ENCODE measurements around the gene NXPH3. TPM values are rescaled to one million over a fixed set of nuclear protein-coding genes. Genes with fewer than 3 reads are reported as not detected.

Gene NXPH3
- total and polyA plus RNA-seq, 2 donors: 0.52 to 2.3 TPM

GRCh38 chr17:49595980-49596379, 20.3 kb downstream of the NXPH3 start:
- Histone ChIP-seq H3K36me3 (ENCODE audit: control insufficient read depth in 2 of 2, insufficient read depth in 2 of 2, low read length in 1 of 2) (peaks cover 34 to 56% of the 10 kb centered on the region in 2 donors), H3K4me3 (ENCODE audit: low read length in 2 of 2) (no peak overlapping the region), H3K27ac (ENCODE audit: low read depth in 1 of 2, low read length in 1 of 2) (no peak overlapping the region), H3K9me3 (ENCODE audit: control insufficient read depth in 2 of 2, insufficient read depth in 1 of 2, low read length in 1 of 2) (no peaks in the 10 kb centered on the region), H3K27me3 (ENCODE audit: control insufficient read depth in 2 of 2, insufficient read depth in 1 of 2, low read length in 1 of 2) (no peaks in the 10 kb centered on the region), H3K4me1 (ENCODE audit: control insufficient read depth in 2 of 2, insufficient read depth in 2 of 2, low read length in 2 of 2) (no peaks in the 10 kb centered on the region)
- WGBS: 98% methylated on average over 4 of the region's 4 CpGs
- no peak for DNase-seq (ENCODE audit: low read depth in 6 of 9, low spot score in 9 of 9)

- Histone ChIP-seq H3K27me3 (ENCODE audit: control insufficient read depth in 2 of 2, insufficient read depth in 1 of 2, low read length in 1 of 2) (no peaks in the 10 kb centered on the region), H3K4me3 (ENCODE audit: low read length in 2 of 2) (no peak overlapping the region), H3K36me3 (ENCODE audit: control insufficient read depth in 2 of 2, insufficient read depth in 2 of 2, low read length in 1 of 2) (peaks cover 37 to 63% of the 10 kb centered on the region in 2 donors), H3K4me1 (ENCODE audit: control insufficient read depth in 2 of 2, insufficient read depth in 2 of 2, low read length in 2 of 2) (no peaks in the 10 kb centered on the region), H3K9me3 (ENCODE audit: control insufficient read depth in 2 of 2, insufficient read depth in 1 of 2, low read length in 1 of 2) (no peaks in the 10 kb centered on the region), H3K27ac (ENCODE audit: low read depth in 1 of 2, low read length in 1 of 2) (no peak overlapping the region)
- WGBS: 97% methylated on average over 6 of the region's 6 CpGs
- no peak for DNase-seq (ENCODE audit: low read depth in 6 of 9, low spot score in 9 of 9)
Measured at GRCh38 chr17:49596613-49597244, 21.1 kb downstream of the NXPH3 start.

DNA sequence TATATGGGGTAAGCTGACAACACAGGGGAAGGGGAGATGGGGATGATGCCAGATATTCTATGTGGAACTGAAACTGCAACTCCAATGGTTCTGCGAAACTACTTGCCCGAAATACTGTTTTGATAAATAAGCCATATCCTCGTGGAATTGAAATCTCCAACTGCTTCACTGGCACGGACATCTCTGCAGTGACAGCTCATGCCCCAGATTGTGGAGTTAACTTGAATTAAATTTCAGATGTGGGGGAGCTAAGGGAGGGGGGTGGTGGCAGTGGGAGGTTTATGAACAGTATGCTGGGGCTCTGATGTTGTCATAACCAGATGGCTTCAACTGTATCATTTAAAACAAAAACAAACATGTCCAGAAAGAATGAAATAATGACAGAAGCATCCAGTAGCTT, 21.8 kb downstream of the NXPH3 start:
- DNase-seq (ENCODE audit: low read depth in 6 of 9, low spot score in 9 of 9): no peak
- WGBS: 96% methylated on average over 4 of the region's 4 CpGs
- H3K27ac ChIP-seq (ENCODE audit: low read depth in 1 of 2, low read length in 1 of 2): no peak overlapping the region

DNA sequence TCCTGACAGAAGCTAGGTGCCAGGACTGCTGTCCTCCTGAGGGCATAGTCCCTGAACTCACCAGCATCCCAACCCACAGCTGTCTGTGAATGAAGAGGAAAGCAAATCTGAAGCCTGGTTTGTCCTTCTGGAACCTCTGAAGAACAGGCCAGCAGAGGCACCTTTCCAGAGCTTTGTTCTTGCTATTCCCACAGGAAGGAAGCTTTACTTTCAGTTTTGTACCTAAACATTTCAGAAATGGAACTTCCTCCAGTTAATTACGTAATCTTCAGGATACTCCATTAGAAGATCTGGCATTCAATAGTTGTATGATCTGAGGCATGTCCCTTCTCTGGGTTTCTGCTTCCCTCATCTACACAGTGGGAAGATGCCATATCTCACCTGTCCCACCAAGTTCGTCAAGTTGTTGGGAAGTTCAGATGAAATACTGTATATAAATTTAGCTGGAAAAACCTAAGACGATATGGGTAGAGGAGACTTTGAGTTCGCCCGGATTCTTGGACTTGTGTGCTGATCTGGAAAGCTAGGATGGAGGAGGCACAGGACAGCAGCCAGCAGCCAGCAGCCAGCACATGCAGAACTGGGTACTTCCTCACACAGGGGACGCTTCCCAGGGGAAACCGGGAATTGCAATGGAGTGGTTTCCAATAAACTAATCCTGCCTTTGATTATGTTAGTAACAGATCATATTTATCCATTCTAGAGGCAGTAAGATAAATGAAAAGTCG, 22.4 kb downstream of the NXPH3 start:
- Histone ChIP-seq H3K27me3 (ENCODE audit: control insufficient read depth in 2 of 2, insufficient read depth in 1 of 2, low read length in 1 of 2) (no peaks in the 10 kb centered on the region), H3K27ac (ENCODE audit: low read depth in 1 of 2, low read length in 1 of 2) (no peak overlapping the region), H3K36me3 (ENCODE audit: control insufficient read depth in 2 of 2, insufficient read depth in 2 of 2, low read length in 1 of 2) (peaks cover 39 to 74% of the 10 kb centered on the region in 2 donors), H3K4me3 (ENCODE audit: low read length in 2 of 2) (no peak overlapping the region), H3K9me3 (ENCODE audit: control insufficient read depth in 2 of 2, insufficient read depth in 1 of 2, low read length in 1 of 2) (no peaks in the 10 kb centered on the region), H3K4me1 (ENCODE audit: control insufficient read depth in 2 of 2, insufficient read depth in 2 of 2, low read length in 2 of 2) (no peaks in the 10 kb centered on the region)
- no peak for DNase-seq (ENCODE audit: low read depth in 6 of 9, low spot score in 9 of 9)
- 97% methylated on average over 8 of the region's 8 CpGs for WGBS

More for the DNA sequence above, 21.8 kb downstream of the NXPH3 start:
- Histone ChIP-seq H3K9me3 (ENCODE audit: control insufficient read depth in 2 of 2, insufficient read depth in 1 of 2, low read length in 1 of 2) (no peaks in the 10 kb centered on the region), H3K36me3 (ENCODE audit: control insufficient read depth in 2 of 2, insufficient read depth in 2 of 2, low read length in 1 of 2) (peaks cover 39 to 70% of the 10 kb centered on the region in 2 donors), H3K27me3 (ENCODE audit: control insufficient read depth in 2 of 2, insufficient read depth in 1 of 2, low read length in 1 of 2) (no peaks in the 10 kb centered on the region), H3K4me3 (ENCODE audit: low read length in 2 of 2) (no peak overlapping the region), H3K4me1 (ENCODE audit: control insufficient read depth in 2 of 2, insufficient read depth in 2 of 2, low read length in 2 of 2) (no peaks in the 10 kb centered on the region)

DNA sequence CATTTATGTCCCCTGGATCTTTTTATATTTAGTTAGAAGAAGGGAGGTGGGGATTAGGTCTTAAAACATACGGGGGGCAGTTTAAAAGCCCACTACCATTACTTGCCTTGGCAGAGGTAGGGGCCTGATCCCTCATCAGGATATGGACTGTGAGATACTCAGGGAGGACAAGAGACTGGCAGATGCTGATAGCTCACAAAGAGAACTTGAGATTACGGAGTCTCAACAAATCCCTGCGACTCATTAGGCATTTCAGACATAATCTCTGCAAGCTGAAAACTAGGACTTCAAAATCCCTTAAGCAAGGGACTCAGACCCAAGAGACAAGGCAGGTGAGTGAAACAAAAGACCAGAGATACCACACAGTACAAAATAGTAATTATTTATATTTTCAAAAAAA, 23.2 kb downstream of the NXPH3 start:
- WGBS: 98% methylated on average over 3 of the region's 3 CpGs
- H3K27ac ChIP-seq (ENCODE audit: low read depth in 1 of 2, low read length in 1 of 2): no peak overlapping the region
- DNase-seq (ENCODE audit: low read depth in 6 of 9, low spot score in 9 of 9): no peak
- no peaks in the 10 kb centered on the region for H3K9me3 ChIP-seq (ENCODE audit: control insufficient read depth in 2 of 2, insufficient read depth in 1 of 2, low read length in 1 of 2)
- H3K4me1 ChIP-seq (ENCODE audit: control insufficient read depth in 2 of 2, insufficient read depth in 2 of 2, low read length in 2 of 2): no peaks in the 10 kb centered on the region
- H3K36me3 ChIP-seq (ENCODE audit: control insufficient read depth in 2 of 2, insufficient read depth in 2 of 2, low read length in 1 of 2): peaks cover 36 to 81% of the 10 kb centered on the region in 2 donors
- H3K27me3 ChIP-seq (ENCODE audit: control insufficient read depth in 2 of 2, insufficient read depth in 1 of 2, low read length in 1 of 2): no peaks in the 10 kb centered on the region
- no peak overlapping the region for H3K4me3 ChIP-seq (ENCODE audit: low read length in 2 of 2)

DNA sequence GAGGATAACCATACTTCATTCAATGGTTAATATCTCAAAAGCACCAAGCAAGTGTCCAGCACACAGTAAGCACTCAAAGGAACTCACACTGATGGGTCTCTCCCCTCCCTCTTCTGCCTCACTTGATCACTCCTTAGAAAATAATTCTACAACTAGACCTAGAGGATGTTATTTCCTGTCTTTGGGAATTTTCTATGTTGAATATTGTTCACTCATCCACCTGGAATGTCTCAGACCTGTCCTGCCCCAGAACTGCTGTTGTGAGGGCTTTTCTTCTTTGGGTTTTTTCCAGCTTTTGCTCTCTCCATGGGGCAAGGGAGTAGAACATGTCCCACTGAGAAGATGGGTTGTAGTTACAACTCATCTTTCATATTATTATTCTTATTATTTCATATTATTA, 25.3 kb downstream of the NXPH3 start:
- Histone ChIP-seq H3K4me3 (ENCODE audit: low read length in 2 of 2) (no peak overlapping the region), H3K27me3 (ENCODE audit: control insufficient read depth in 2 of 2, insufficient read depth in 1 of 2, low read length in 1 of 2) (no peaks in the 10 kb centered on the region), H3K27ac (ENCODE audit: low read depth in 1 of 2, low read length in 1 of 2) (no peak overlapping the region), H3K9me3 (ENCODE audit: control insufficient read depth in 2 of 2, insufficient read depth in 1 of 2, low read length in 1 of 2) (no peaks in the 10 kb centered on the region), H3K4me1 (ENCODE audit: control insufficient read depth in 2 of 2, insufficient read depth in 2 of 2, low read length in 2 of 2) (no peaks in the 10 kb centered on the region), H3K36me3 (ENCODE audit: control insufficient read depth in 2 of 2, insufficient read depth in 2 of 2, low read length in 1 of 2) (peaks cover 47 to 87% of the 10 kb centered on the region in 2 donors)
- DNase-seq (ENCODE audit: low read depth in 6 of 9, low spot score in 9 of 9): no peak

DNA sequence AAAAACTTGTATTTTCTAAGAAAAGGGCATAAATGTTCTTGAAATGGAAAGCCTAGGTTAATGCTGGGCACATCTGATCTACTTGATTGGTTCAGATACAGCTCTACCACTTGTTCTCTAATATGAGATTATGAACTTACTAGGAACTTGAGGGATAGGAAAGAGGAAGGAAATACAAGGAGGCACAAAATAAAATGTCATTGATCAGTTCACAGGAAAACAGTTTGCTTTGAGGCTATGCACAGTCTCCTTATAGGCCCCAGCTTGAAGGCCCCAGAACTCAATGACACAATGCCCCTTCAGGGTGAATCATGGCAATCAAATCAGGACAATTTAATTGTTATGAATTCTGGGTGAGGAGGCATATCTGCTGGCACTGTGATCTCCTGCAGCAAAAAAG, 27.1 kb downstream of the NXPH3 start:
- no peaks in the 10 kb centered on the region for H3K27me3 ChIP-seq (ENCODE audit: control insufficient read depth in 2 of 2, insufficient read depth in 1 of 2, low read length in 1 of 2)
- H3K4me1 ChIP-seq (ENCODE audit: control insufficient read depth in 2 of 2, insufficient read depth in 2 of 2, low read length in 2 of 2): no peaks in the 10 kb centered on the region
- peaks cover 49 to 86% of the 10 kb centered on the region in 2 donors for H3K36me3 ChIP-seq (ENCODE audit: control insufficient read depth in 2 of 2, insufficient read depth in 2 of 2, low read length in 1 of 2)
- H3K9me3 ChIP-seq (ENCODE audit: control insufficient read depth in 2 of 2, insufficient read depth in 1 of 2, low read length in 1 of 2): no peaks in the 10 kb centered on the region
- H3K27ac ChIP-seq (ENCODE audit: low read depth in 1 of 2, low read length in 1 of 2): no peak overlapping the region
- no peak for DNase-seq (ENCODE audit: low read depth in 6 of 9, low spot score in 9 of 9)
- H3K4me3 ChIP-seq (ENCODE audit: low read length in 2 of 2): no peak overlapping the region

DNA sequence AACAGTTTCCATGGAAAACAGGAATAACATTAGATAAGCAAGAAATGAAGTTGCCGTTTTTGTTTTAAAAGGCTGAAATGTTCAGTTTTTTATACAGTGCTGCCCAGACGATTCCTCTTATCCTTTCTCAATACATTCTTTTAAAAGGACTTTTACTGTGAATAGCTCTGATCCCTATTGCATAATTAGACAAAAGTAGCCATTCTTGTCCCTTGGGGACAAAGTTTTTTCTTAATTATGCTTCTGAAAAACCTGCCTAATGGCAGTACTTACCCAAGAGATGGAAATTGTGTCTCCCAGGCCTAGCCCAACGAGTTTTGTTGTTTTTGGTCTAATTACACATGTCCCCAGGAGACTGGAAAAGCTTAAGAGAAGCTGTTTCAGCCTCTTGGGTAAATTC, 27.6 kb downstream of the NXPH3 start:
- Histone ChIP-seq H3K4me3 (ENCODE audit: low read length in 2 of 2) (no peak overlapping the region), H3K9me3 (ENCODE audit: control insufficient read depth in 2 of 2, insufficient read depth in 1 of 2, low read length in 1 of 2) (no peaks in the 10 kb centered on the region), H3K27me3 (ENCODE audit: control insufficient read depth in 2 of 2, insufficient read depth in 1 of 2, low read length in 1 of 2) (no peaks in the 10 kb centered on the region), H3K4me1 (ENCODE audit: control insufficient read depth in 2 of 2, insufficient read depth in 2 of 2, low read length in 2 of 2) (no peaks in the 10 kb centered on the region), H3K36me3 (ENCODE audit: control insufficient read depth in 2 of 2, insufficient read depth in 2 of 2, low read length in 1 of 2) (peaks cover 48 to 86% of the 10 kb centered on the region in 2 donors), H3K27ac (ENCODE audit: low read depth in 1 of 2, low read length in 1 of 2) (no peak overlapping the region)
- WGBS: 94% methylated on average over 3 of the region's 3 CpGs
- DNase-seq (ENCODE audit: low read depth in 6 of 9, low spot score in 9 of 9): no peak

GRCh38 chr17:49603720-49604119, 28.0 kb downstream of the NXPH3 start:
- no peaks in the 10 kb centered on the region for H3K9me3 ChIP-seq (ENCODE audit: control insufficient read depth in 2 of 2, insufficient read depth in 1 of 2, low read length in 1 of 2)
- WGBS: 95% methylated on average over 2 of the region's 2 CpGs
- H3K4me3 ChIP-seq (ENCODE audit: low read length in 2 of 2): no peak overlapping the region
- no peak overlapping the region for H3K27ac ChIP-seq (ENCODE audit: low read depth in 1 of 2, low read length in 1 of 2)
- no peaks in the 10 kb centered on the region for H3K27me3 ChIP-seq (ENCODE audit: control insufficient read depth in 2 of 2, insufficient read depth in 1 of 2, low read length in 1 of 2)
- no peaks in the 10 kb centered on the region for H3K4me1 ChIP-seq (ENCODE audit: control insufficient read depth in 2 of 2, insufficient read depth in 2 of 2, low read length in 2 of 2)
- peaks cover 47 to 86% of the 10 kb centered on the region in 2 donors for H3K36me3 ChIP-seq (ENCODE audit: control insufficient read depth in 2 of 2, insufficient read depth in 2 of 2, low read length in 1 of 2)
- DNase-seq (ENCODE audit: low read depth in 6 of 9, low spot score in 9 of 9): no peak

Data from thymus (tissue), 11 donors.